Measurements from ENCODE around the gene ELP5.

ELP5 gene

GRCh38 chr17:7295230-7296180 is 43.5 kb downstream of the ELP5 start:
- no peak overlapping the region for H3K4me3 ChIP-seq (ENCODE audit: low read depth, low read length)
- TF ChIP-seq, protein P1, sequence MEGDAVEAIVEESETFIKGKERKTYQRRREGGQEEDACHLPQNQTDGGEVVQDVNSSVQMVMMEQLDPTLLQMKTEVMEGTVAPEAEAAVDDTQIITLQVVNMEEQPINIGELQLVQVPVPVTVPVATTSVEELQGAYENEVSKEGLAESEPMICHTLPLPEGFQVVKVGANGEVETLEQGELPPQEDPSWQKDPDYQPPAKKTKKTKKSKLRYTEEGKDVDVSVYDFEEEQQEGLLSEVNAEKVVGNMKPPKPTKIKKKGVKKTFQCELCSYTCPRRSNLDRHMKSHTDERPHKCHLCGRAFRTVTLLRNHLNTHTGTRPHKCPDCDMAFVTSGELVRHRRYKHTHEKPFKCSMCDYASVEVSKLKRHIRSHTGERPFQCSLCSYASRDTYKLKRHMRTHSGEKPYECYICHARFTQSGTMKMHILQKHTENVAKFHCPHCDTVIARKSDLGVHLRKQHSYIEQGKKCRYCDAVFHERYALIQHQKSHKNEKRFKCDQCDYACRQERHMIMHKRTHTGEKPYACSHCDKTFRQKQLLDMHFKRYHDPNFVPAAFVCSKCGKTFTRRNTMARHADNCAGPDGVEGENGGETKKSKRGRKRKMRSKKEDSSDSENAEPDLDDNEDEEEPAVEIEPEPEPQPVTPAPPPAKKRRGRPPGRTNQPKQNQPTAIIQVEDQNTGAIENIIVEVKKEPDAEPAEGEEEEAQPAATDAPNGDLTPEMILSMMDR (conservative IDR thresholded peaks at IDR 0.05; ENCODE audit: low read depth, low read length): no peak
- no peak for DNase-seq (ENCODE audit: low read depth)

DNA sequence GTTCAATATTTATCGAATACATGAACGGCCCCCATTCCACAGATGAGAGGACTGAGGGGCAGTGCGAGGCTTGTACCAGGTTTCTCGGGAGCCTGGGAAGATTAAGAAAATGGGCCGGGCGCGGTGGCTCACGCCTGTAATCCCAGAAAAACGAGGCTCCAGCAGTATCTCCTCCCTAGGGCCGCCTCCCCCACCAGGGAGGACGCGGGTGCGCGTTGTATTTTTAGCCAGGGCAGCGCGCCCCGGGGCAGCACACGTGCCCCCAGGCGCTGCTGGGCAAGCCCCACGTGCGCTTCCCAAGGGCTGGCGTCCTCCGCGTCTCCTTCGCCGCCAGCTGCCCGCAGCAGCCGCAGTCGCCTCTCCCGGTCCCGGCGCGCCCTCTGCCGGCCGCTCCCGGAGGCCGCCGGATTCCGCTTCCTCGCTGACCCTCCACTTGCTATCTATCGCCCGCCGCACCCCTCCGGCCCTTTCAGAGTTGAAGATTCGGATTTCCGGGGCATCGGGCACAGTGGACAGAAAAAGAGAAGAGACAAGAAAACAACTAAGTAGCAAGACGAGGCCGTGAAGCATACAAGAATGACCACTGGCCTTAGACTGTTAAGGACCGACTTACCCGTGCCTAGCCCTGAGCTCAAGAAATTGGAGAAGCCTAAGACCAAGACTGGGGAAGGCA is 44.3 kb downstream of the ELP5 start:
- peak; percentile 78 for DNase-seq (ENCODE audit: low read depth)
- TF ChIP-seq, protein P1 (conservative IDR thresholded peaks at IDR 0.05; ENCODE audit: low read depth, low read length): peak; percentile 67
- H3K4me3 ChIP-seq (ENCODE audit: low read depth, low read length): peak overlapping the region; percentile 29

- no peak overlapping the region for H3K4me3 ChIP-seq (ENCODE audit: low read depth, low read length)
- no peak for DNase-seq (ENCODE audit: low read depth)
- TF ChIP-seq, protein P1 (conservative IDR thresholded peaks at IDR 0.05; ENCODE audit: low read depth, low read length): no peak
Measured at GRCh38 chr17:7304179-7304578, 52.2 kb downstream of the ELP5 start.

- TF ChIP-seq, protein P1 (conservative IDR thresholded peaks at IDR 0.05; ENCODE audit: low read depth, low read length): no peak
- DNase-seq (ENCODE audit: low read depth): peak; percentile 100
- peak within 1 kb of the TSS; percentile 72 for H3K4me3 ChIP-seq (ENCODE audit: low read depth, low read length)
Measured at GRCh38 chr17:7306911-7307685, 55.1 kb downstream of the ELP5 start, which contains the start of gene EIF5A. EIF5A (plus strand) TSS chr17:7307628; CDS start chr17:7309636, 2,008 bp downstream.

DNA sequence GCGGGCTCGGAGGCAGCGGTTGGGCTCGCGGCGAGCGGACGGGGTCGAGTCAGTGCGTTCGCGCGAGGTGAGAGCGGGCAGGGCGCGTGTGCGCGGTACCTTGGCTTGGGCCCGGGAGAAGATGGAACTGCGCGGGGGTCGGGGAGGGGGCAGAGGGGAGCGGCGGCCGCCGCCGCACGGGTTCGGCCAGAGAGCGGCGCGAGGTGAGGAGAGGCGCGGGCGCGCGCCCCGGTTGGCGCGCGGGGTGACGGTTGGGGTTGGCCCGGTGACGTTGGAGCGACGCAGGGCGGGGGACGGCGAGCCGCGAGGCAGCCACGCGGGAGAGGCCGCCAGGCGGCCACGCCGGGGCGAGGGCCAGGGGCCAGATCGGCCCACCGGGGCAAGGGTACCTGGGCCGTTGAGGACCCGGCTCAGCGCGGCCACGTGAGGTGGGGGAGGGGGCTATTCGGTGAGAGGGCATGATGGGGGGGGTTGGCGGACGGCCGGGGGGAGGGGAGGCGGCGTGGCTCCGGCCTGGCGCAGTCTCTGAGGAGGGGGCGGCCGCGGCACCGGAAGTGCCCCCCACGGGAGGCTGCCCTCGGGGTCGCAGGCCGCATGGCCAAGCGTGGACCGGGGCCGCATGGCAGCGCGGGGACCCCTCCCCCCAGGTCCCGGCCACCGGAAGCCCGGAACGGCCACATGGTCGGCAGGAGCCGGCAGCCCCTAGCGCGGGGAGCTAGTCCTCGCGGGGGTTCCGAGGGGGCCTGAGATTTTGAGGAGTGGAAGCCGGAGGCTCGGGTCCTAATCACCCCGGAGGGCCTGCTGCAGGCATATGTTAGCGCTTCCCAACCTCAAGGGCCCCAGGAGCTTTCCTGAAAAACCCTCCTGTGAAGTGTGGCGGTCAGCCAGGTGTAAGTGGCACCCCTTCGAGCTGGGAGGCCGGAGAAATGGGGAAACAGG is 55.9 kb downstream of the ELP5 start:
- peak overlapping the region; percentile 72 for H3K4me3 ChIP-seq (ENCODE audit: low read depth, low read length)
- DNase-seq (ENCODE audit: low read depth): peak; percentile 42
- TF ChIP-seq, protein P1 (conservative IDR thresholded peaks at IDR 0.05; ENCODE audit: low read depth, low read length): no peak

Measured in choroid plexus epithelial cell (primary cell).